DND-41 (cell line): ENCODE measurements around the gene MAPK1.
"Not testable (repeated sequence)": the region's sequence is repeated elsewhere in the genome, so short reads cannot be mapped to it uniquely, and the experiment has no call there.

ENCODE experiments used
- EZH2 ChIP-seq: IDR thresholded peaks from 3 replicates; pipeline ENCODE4 v1.6.1; 2012; ENCODE audit warnings: borderline replicate concordance, low read depth, mild to moderate bottlenecking, moderate library complexity, low read length, inconsistent platforms; ENCODE audit not compliant: severe bottlenecking
- TF ChIP-seq, protein P1 (sequence below): IDR thresholded peaks from 2 replicates; pipeline ENCODE4 v1.5.1; 2012; ENCODE audit warnings: borderline replicate concordance, low read length, moderate library complexity, mild to moderate bottlenecking; ENCODE audit not compliant: poor library complexity, severe bottlenecking; ENCODE audit errors: extremely low read depth

DNA sequence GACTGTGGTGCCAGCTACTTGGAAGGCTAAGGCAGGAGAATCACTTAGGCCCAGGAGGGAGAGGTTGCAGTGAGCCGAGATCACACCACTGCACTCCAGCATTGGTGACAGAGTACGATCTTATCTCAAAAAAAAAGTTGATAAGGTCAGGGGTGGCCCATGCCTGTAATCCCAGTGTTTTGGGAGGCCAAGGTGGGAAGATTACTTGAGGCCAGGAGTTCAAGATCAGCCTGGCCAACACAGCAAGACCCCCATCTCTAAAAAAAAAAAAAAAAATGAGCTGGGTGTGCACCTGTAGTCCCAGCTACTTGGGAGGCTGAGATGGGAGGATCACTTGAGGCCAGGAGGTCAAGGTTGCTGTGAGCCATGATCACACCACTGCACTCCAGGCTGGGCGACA lies 138.3 kb downstream of the MAPK1 start:
- TF ChIP-seq, protein P1, sequence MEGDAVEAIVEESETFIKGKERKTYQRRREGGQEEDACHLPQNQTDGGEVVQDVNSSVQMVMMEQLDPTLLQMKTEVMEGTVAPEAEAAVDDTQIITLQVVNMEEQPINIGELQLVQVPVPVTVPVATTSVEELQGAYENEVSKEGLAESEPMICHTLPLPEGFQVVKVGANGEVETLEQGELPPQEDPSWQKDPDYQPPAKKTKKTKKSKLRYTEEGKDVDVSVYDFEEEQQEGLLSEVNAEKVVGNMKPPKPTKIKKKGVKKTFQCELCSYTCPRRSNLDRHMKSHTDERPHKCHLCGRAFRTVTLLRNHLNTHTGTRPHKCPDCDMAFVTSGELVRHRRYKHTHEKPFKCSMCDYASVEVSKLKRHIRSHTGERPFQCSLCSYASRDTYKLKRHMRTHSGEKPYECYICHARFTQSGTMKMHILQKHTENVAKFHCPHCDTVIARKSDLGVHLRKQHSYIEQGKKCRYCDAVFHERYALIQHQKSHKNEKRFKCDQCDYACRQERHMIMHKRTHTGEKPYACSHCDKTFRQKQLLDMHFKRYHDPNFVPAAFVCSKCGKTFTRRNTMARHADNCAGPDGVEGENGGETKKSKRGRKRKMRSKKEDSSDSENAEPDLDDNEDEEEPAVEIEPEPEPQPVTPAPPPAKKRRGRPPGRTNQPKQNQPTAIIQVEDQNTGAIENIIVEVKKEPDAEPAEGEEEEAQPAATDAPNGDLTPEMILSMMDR = not testable (repeated sequence)
- TF ChIP-seq EZH2 = not testable (repeated sequence)
